WTC11 (cell line): ENCODE data around the gene RSPH9. TPM values are rescaled to one million over a fixed set of nuclear protein-coding genes. Genes with fewer than 3 reads are reported as not detected.

Experiments
- ATAC-seq: fragments of 200-7000 bp; cut with Tn5 transposase; 2 replicates; pipeline ENCODE4 v1.10.0; 2021; ENCODE audit warnings: mild to moderate bottlenecking, moderate library complexity
- CTCF ChIA-PET: fragments of 300-600 bp; sonication (Branson Sonifier 250); formaldehyde crosslinking; loops from one replicate; lab custom pipeline; 2021; ENCODE audit warnings: antibody characterized with exemption; lab: Charles Lee
- POLR2A ChIA-PET: fragments of 350-600 bp; sonication (Branson Sonifier 250); formaldehyde crosslinking; loops from one replicate; lab custom pipeline; 2021; ENCODE audit warnings: antibody characterized with exemption; lab: Charles Lee
- DNase-seq: peaks from one replicate; pipeline ENCODE4 v3.0.0; 2021; ENCODE audit warnings: low spot score
- H3K27ac Mint-ChIP-seq: 2 replicates; pipeline ENCODE4 v1.8.0; 2021; ENCODE audit warnings: mixed read lengths
- H3K27me3 Mint-ChIP-seq: 2 replicates; pipeline ENCODE4 v1.8.0; 2021; ENCODE audit warnings: low read depth, mild to moderate bottlenecking, moderate library complexity, mixed read lengths
- H3K36me3 Mint-ChIP-seq: 2 replicates; pipeline ENCODE4 v1.8.0; 2021; ENCODE audit warnings: mixed read lengths
- H3K4me1 Mint-ChIP-seq: 2 replicates; pipeline ENCODE4 v1.8.0; 2022; ENCODE audit warnings: mixed read lengths
- H3K4me3 Mint-ChIP-seq: 2 replicates; pipeline ENCODE4 v1.8.0; 2021; ENCODE audit warnings: mild to moderate bottlenecking, moderate library complexity, mixed read lengths
- H3K9me3 Mint-ChIP-seq: 2 replicates; pipeline ENCODE4 v1.8.0; 2021; ENCODE audit warnings: mixed read lengths
- ATF1 ChIP-seq: sonication (generic); formaldehyde crosslinking; IDR thresholded peaks from 2 replicates; pipeline ENCODE4 v1.8.1; 2023; ENCODE audit warnings: mild to moderate bottlenecking, moderate library complexity, missing genetic modification reagents
- FOXK1 ChIP-seq: sonication (generic); formaldehyde crosslinking; IDR thresholded peaks from 2 replicates; pipeline ENCODE4 v1.8.0; 2022; ENCODE audit warnings: mild to moderate bottlenecking, moderate library complexity, missing genetic modification reagents
- GABPB1 ChIP-seq: sonication (generic); formaldehyde crosslinking; IDR thresholded peaks from 2 replicates; pipeline ENCODE4 v1.8.1; 2023; ENCODE audit warnings: mild to moderate bottlenecking, missing genetic modification reagents
- IRF2 ChIP-seq: sonication (generic); formaldehyde crosslinking; IDR thresholded peaks from 2 replicates; pipeline ENCODE4 v1.8.0; 2022; ENCODE audit warnings: low read depth, missing genetic modification reagents, borderline replicate concordance
- PRDM15 ChIP-seq: sonication (generic); formaldehyde crosslinking; IDR thresholded peaks from 2 replicates; pipeline ENCODE4 v1.8.0; 2022; ENCODE audit warnings: missing genetic modification reagents
- RORB ChIP-seq: fragments of 250-450 bp; sonication (Bioruptor Pico); IDR thresholded peaks from 2 replicates; pipeline ENCODE4 v1.9.0; 2021; ENCODE audit warnings: mild to moderate bottlenecking
- TEAD4 ChIP-seq: sonication (generic); formaldehyde crosslinking; IDR thresholded peaks from 2 replicates; pipeline ENCODE4 v1.8.0; 2022; ENCODE audit warnings: mild to moderate bottlenecking, missing genetic modification reagents
- ZBTB43 ChIP-seq: sonication (generic); formaldehyde crosslinking; IDR thresholded peaks from 2 replicates; pipeline ENCODE4 v1.8.1; 2023; ENCODE audit warnings: mild to moderate bottlenecking, missing genetic modification reagents
- ZNF425 ChIP-seq: fragments of 250-450 bp; sonication (Bioruptor Pico); conservative IDR thresholded peaks from 2 replicates; pipeline ENCODE4 v1.9.0; 2021; ENCODE audit warnings: mild to moderate bottlenecking
- ZNF512 ChIP-seq: sonication (generic); formaldehyde crosslinking; IDR thresholded peaks from 2 replicates; pipeline ENCODE4 v1.8.1; 2022; ENCODE audit warnings: missing genetic modification reagents, borderline replicate concordance
- total RNA-seq: library from RNA; stranded (reverse); gene quantifications from 3 replicates; pipeline ENCODE4 v1.2.3, GENCODE V29; 2021

Gene RSPH9
- total RNA-seq, 1 experiment from 2014 or later: 0.35 TPM

GRCh38 chr6:43703512-43704429 is 58.9 kb downstream of the RSPH9 start (continued):
- TF ChIP-seq ZNF425 (CRISPR knock-in tag): no peak
- TF ChIP-seq ZNF512 (CRISPR knock-in tag): no peak
- no peak for TF ChIP-seq IRF2 (CRISPR knock-in tag)
- TF ChIP-seq ATF1: no peak
- no peak for TF ChIP-seq TEAD4 (CRISPR knock-in tag)

- Mint-ChIP-seq H3K27ac (peak overlapping the region; percentile 37; the same call in 1 of the 2 replicates), H3K36me3 (no peaks in the 10 kb centered on the region), H3K27me3 (no peaks in the 10 kb centered on the region; the same call in 1 of the 2 replicates), H3K4me1 (peaks cover 78% of the 10 kb centered on the region), H3K9me3 (no peaks in the 10 kb centered on the region), H3K4me3 (no peak overlapping the region)
- ChIA-PET POLR2A (interaction anchor here (0.5 to 0.7 kb wide), 2 partner anchors 13 to 59 kb away, joined by 3 to 4 read pairs; no protein-coding TSS in a partner anchor), CTCF (interaction anchor here (0.9 to 3.9 kb wide), 3 partner anchors 9 to 53 kb away, joined by 3 to 24 read pairs (median 5); no protein-coding TSS in a partner anchor)
- TF ChIP-seq RORB (CRISPR knock-in tag): no peak
- peak; percentile 76 for TF ChIP-seq PRDM15 (CRISPR knock-in tag)
- ATAC-seq (no peak), DNase-seq (no peak)
These were observed 61.2 kb downstream of the RSPH9 start for GRCh38 chr6:43705996-43706395.

- Mint-ChIP-seq H3K36me3 (no peaks in the 10 kb centered on the region), H3K4me1 (peaks cover 71% of the 10 kb centered on the region), H3K27ac (no peak overlapping the region), H3K4me3 (no peak overlapping the region), H3K9me3 (no peaks in the 10 kb centered on the region), H3K27me3 (no peaks in the 10 kb centered on the region; the same call in 1 of the 2 replicates)
- ChIA-PET POLR2A (no interaction called here), CTCF (no interaction called here)
- TF ChIP-seq ZBTB43 (CRISPR knock-in tag) (no peak), GABPB1 (CRISPR knock-in tag) (no peak), ZNF512 (CRISPR knock-in tag) (no peak), RORB (CRISPR knock-in tag) (no peak), FOXK1 (CRISPR knock-in tag) (no peak)
- DNase-seq (no peak), ATAC-seq (no peak)
These were observed 62.0 kb downstream of the RSPH9 start for GRCh38 chr6:43706788-43707187.
